ENCODE results near the gene ABCD1.
"Not testable (repeated sequence)": the region's sequence is repeated elsewhere in the genome, so short reads cannot be mapped to it uniquely, and the experiment has no call there.

The ABCD1 gene

GRCh38 chrX:153742111-153742510, 17.5 kb downstream of the ABCD1 start:
- peaks cover 22% of the 10 kb centered on the region for H3K27me3 Mint-ChIP-seq
- H3K4me3 Mint-ChIP-seq; intact Hi-C loops (cut with micrococcal nuclease); H3K9me3 Mint-ChIP-seq; H3K27ac Mint-ChIP-seq: not testable (repeated sequence)
- H3K4me1 Mint-ChIP-seq (ENCODE audit: low read depth), result peaks cover 16% of the 10 kb centered on the region
- H3K36me3 Mint-ChIP-seq (ENCODE audit: low read depth), result peaks cover 72% of the 10 kb centered on the region

GRCh38 chrX:153742796-153743467, 18.3 kb downstream of the ABCD1 start:
- Mint-ChIP-seq H3K4me1 (ENCODE audit: low read depth) (peaks cover 16% of the 10 kb centered on the region), H3K36me3 (ENCODE audit: low read depth) (peaks cover 64% of the 10 kb centered on the region), H3K27me3 (peaks cover 22% of the 10 kb centered on the region)
- intact Hi-C loops (cut with micrococcal nuclease); H3K27ac Mint-ChIP-seq; H3K4me3 Mint-ChIP-seq; H3K9me3 Mint-ChIP-seq: not testable (repeated sequence)

- H3K4me3 Mint-ChIP-seq; H3K27ac Mint-ChIP-seq; H3K9me3 Mint-ChIP-seq; intact Hi-C loops (cut with micrococcal nuclease): not testable (repeated sequence)
- peaks cover 16% of the 10 kb centered on the region for H3K4me1 Mint-ChIP-seq (ENCODE audit: low read depth)
- peaks cover 22% of the 10 kb centered on the region for H3K27me3 Mint-ChIP-seq
- H3K36me3 Mint-ChIP-seq (ENCODE audit: low read depth), result peaks cover 57% of the 10 kb centered on the region
Measured at GRCh38 chrX:153743468-153744209, 19.0 kb downstream of the ABCD1 start.

- Mint-ChIP-seq H3K27me3 (peaks cover 26% of the 10 kb centered on the region), H3K27ac (no peak overlapping the region), H3K4me1 (ENCODE audit: low read depth) (peaks cover 16% of the 10 kb centered on the region), H3K9me3 (no peaks in the 10 kb centered on the region), H3K4me3 (no peak overlapping the region), H3K36me3 (ENCODE audit: low read depth) (peaks cover 49% of the 10 kb centered on the region)
- intact Hi-C loops (cut with micrococcal nuclease), result no loop called here
Measured at GRCh38 chrX:153744210-153745066, 19.8 kb downstream of the ABCD1 start.

- H3K27me3 Mint-ChIP-seq, result peaks cover 31% of the 10 kb centered on the region
- peaks cover 16% of the 10 kb centered on the region for H3K4me1 Mint-ChIP-seq (ENCODE audit: low read depth)
Measured at GRCh38 chrX:153745067-153745433, 20.4 kb downstream of the ABCD1 start.

GRCh38 chrX:153746359-153746758, 21.7 kb downstream of the ABCD1 start:
- no peak overlapping the region for H3K4me3 Mint-ChIP-seq
- intact Hi-C loops (cut with micrococcal nuclease), result no loop called here
- H3K27ac Mint-ChIP-seq, result no peak overlapping the region
- H3K27me3 Mint-ChIP-seq, result peaks cover 34% of the 10 kb centered on the region
- H3K9me3 Mint-ChIP-seq, result no peaks in the 10 kb centered on the region
- H3K4me1 Mint-ChIP-seq (ENCODE audit: low read depth), result peaks cover 16% of the 10 kb centered on the region
- H3K36me3 Mint-ChIP-seq (ENCODE audit: low read depth), result peaks cover 29% of the 10 kb centered on the region

More at GRCh38 chrX:153745067-153745433, 20.4 kb downstream of the ABCD1 start:
- H3K9me3 Mint-ChIP-seq; H3K4me3 Mint-ChIP-seq; intact Hi-C loops (cut with micrococcal nuclease); H3K27ac Mint-ChIP-seq: not testable (repeated sequence)
- peaks cover 42% of the 10 kb centered on the region for H3K36me3 Mint-ChIP-seq (ENCODE audit: low read depth)

- H3K27me3 Mint-ChIP-seq, result peaks cover 34% of the 10 kb centered on the region
- H3K4me3 Mint-ChIP-seq, result not testable (repeated sequence)
Measured at GRCh38 chrX:153746991-153747390, 22.3 kb downstream of the ABCD1 start.

GRCh38 chrX:153749017-153749416, 24.4 kb downstream of the ABCD1 start:
- Mint-ChIP-seq H3K4me1 (ENCODE audit: low read depth) (peaks cover 23% of the 10 kb centered on the region), H3K27me3 (peaks cover 29% of the 10 kb centered on the region)
- intact Hi-C loops (cut with micrococcal nuclease); H3K9me3 Mint-ChIP-seq; H3K27ac Mint-ChIP-seq; H3K36me3 Mint-ChIP-seq (ENCODE audit: low read depth); H3K4me3 Mint-ChIP-seq: not testable (repeated sequence)

More at GRCh38 chrX:153746991-153747390, 22.3 kb downstream of the ABCD1 start:
- intact Hi-C loops (cut with micrococcal nuclease); H3K27ac Mint-ChIP-seq; H3K9me3 Mint-ChIP-seq: not testable (repeated sequence)
- H3K4me1 Mint-ChIP-seq (ENCODE audit: low read depth), result peaks cover 16% of the 10 kb centered on the region
- H3K36me3 Mint-ChIP-seq (ENCODE audit: low read depth), result peaks cover 23% of the 10 kb centered on the region

- intact Hi-C loops (cut with micrococcal nuclease), result no loop called here
- Mint-ChIP-seq H3K36me3 (ENCODE audit: low read depth) (no peaks in the 10 kb centered on the region), H3K9me3 (no peaks in the 10 kb centered on the region), H3K27ac (no peak overlapping the region), H3K4me3 (no peak overlapping the region), H3K4me1 (ENCODE audit: low read depth) (peaks cover 11% of the 10 kb centered on the region), H3K27me3 (peaks cover 22% of the 10 kb centered on the region)
Measured at GRCh38 chrX:153750127-153750774, 25.6 kb downstream of the ABCD1 start.

- Mint-ChIP-seq H3K27me3 (peaks cover 4% of the 10 kb centered on the region), H3K36me3 (ENCODE audit: low read depth) (no peaks in the 10 kb centered on the region), H3K4me3 (no peak overlapping the region), H3K4me1 (ENCODE audit: low read depth) (peaks cover 19% of the 10 kb centered on the region), H3K9me3 (no peaks in the 10 kb centered on the region), H3K27ac (no peak overlapping the region)
- intact Hi-C loops (cut with micrococcal nuclease), result no loop called here
Measured at GRCh38 chrX:153755136-153755535, 30.5 kb downstream of the ABCD1 start.

- no peaks in the 10 kb centered on the region for H3K36me3 Mint-ChIP-seq (ENCODE audit: low read depth)
- no peak overlapping the region for H3K4me3 Mint-ChIP-seq
- peaks cover 26% of the 10 kb centered on the region for H3K4me1 Mint-ChIP-seq (ENCODE audit: low read depth)
- H3K27me3 Mint-ChIP-seq, result peaks cover 16% of the 10 kb centered on the region
- H3K27ac Mint-ChIP-seq, result no peak overlapping the region
- no peaks in the 10 kb centered on the region for H3K9me3 Mint-ChIP-seq
- intact Hi-C loops (cut with micrococcal nuclease), result loop anchor here (5.0 kb wide), 1 partner anchor 190 kb away; no protein-coding TSS in a partner anchor
Measured at GRCh38 chrX:153761863-153762262, 37.2 kb downstream of the ABCD1 start.

GRCh38 chrX:153762626-153763173, 38.0 kb downstream of the ABCD1 start:
- Mint-ChIP-seq H3K27me3 (peaks cover 18% of the 10 kb centered on the region), H3K4me3 (no peak overlapping the region), H3K4me1 (ENCODE audit: low read depth) (peaks cover 22% of the 10 kb centered on the region), H3K27ac (no peak overlapping the region), H3K9me3 (no peaks in the 10 kb centered on the region), H3K36me3 (ENCODE audit: low read depth) (no peaks in the 10 kb centered on the region)
- intact Hi-C loops (cut with micrococcal nuclease), result loop anchor here (5.0 kb wide), 1 partner anchor 190 kb away; no protein-coding TSS in a partner anchor

- intact Hi-C loops (cut with micrococcal nuclease), result loop anchor here (5.0 kb wide), 1 partner anchor 189 kb away; no protein-coding TSS in a partner anchor
- no peaks in the 10 kb centered on the region for H3K9me3 Mint-ChIP-seq
- H3K36me3 Mint-ChIP-seq (ENCODE audit: low read depth), result no peaks in the 10 kb centered on the region
- H3K27ac Mint-ChIP-seq, result no peak overlapping the region
- no peak overlapping the region for H3K4me3 Mint-ChIP-seq
- H3K4me1 Mint-ChIP-seq (ENCODE audit: low read depth), result peaks cover 19% of the 10 kb centered on the region
- H3K27me3 Mint-ChIP-seq, result peaks cover 23% of the 10 kb centered on the region
Measured at GRCh38 chrX:153763298-153763932, 38.8 kb downstream of the ABCD1 start.

All from dendritic cell treated with granulocyte-macrophage colony-stimulating factor and Interleukin-4, amounts not matched to agents 40 ng/mL and 50 ng/mL, for 4 days (primary cell).